ENCODE measurements around the gene TGM5.

GRCh38 chr15:43267439-43267838 lies 711 bp upstream of the TGM5 start:
- TF ChIP-seq CTCF (IDR thresholded peaks at IDR 0.05) (no peak), POLR2A (IDR thresholded peaks at IDR 0.05) (no peak)

Measured in heart left ventricle (tissue), 13 donors.